SU-DHL-6 (cell line): Measurements from ENCODE around the gene PADI3.

Source experiments
- EZH2phosphoT487 ChIP-seq: fragments of 200-600 bp; sonication (generic), shearing (Covaris generic); conservative IDR thresholded peaks from 2 replicates; pipeline ENCODE4 v1.6.1; 2018; ENCODE audit warnings: mild to moderate bottlenecking, antibody characterized with exemption, low read length, moderate library complexity, mixed read lengths
- TF ChIP-seq, protein P1 (sequence below): fragments of 200-600 bp; sonication (generic); IDR thresholded peaks from one replicate; pipeline ENCODE4 v1.5.1; 2017; ENCODE audit warnings: antibody characterized with exemption, mild to moderate bottlenecking, low read length, moderate library complexity; ENCODE audit not compliant: insufficient read depth, poor library complexity, severe bottlenecking

DNA sequence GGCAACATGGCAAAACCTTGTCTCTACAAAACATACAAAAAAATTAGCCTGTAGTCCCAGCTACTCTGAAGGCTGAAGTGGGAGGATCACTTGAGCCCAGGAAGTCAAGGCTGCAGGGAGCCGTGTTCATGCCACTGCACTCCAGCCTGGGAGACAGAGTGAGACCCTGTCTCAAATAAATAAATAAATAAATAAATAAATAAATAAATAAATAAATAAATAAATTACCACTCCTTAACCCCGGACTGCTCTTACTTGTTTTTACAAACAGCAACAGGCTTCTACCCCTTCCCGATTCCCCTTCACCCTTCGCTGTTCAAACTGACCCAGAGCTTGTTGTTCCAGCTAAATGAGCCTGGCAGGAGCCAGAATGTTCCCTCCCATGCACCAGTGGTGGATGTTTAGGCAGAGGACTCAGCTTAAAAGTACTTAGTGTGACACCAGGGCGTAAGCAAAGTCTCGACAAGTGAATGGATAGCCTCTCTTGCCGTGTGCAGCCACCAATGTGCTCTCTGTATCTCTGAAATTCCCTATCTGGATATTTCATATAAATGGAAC is 21.5 kb upstream of the PADI3 start:
- TF ChIP-seq, protein P1, sequence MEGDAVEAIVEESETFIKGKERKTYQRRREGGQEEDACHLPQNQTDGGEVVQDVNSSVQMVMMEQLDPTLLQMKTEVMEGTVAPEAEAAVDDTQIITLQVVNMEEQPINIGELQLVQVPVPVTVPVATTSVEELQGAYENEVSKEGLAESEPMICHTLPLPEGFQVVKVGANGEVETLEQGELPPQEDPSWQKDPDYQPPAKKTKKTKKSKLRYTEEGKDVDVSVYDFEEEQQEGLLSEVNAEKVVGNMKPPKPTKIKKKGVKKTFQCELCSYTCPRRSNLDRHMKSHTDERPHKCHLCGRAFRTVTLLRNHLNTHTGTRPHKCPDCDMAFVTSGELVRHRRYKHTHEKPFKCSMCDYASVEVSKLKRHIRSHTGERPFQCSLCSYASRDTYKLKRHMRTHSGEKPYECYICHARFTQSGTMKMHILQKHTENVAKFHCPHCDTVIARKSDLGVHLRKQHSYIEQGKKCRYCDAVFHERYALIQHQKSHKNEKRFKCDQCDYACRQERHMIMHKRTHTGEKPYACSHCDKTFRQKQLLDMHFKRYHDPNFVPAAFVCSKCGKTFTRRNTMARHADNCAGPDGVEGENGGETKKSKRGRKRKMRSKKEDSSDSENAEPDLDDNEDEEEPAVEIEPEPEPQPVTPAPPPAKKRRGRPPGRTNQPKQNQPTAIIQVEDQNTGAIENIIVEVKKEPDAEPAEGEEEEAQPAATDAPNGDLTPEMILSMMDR, result no peak
- no peak for TF ChIP-seq EZH2phosphoT487
